ENCODE data around the gene HEBP1.

The HEBP1 gene

DNA sequence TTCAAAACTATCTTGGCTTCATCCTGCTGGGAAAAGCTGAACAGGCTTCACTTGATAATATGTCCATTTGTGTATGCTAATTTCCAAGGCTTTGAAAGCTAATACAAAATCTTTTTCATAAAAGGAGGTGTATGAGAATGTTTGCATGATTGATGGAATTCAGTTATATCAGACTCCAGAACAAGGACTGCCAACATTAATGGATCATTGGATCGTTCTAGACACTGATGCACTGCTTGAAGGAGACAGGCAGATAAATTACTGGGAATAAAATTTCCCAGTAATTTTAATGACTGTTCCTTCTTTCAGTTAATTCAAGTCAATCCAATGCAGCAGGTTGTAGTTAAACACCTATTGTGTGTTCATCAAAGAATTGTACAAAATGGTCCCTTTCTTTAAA lies 48.6 kb downstream of the HEBP1 start:
- DNase-seq (ENCODE audit: low spot score), result no peak

DNA sequence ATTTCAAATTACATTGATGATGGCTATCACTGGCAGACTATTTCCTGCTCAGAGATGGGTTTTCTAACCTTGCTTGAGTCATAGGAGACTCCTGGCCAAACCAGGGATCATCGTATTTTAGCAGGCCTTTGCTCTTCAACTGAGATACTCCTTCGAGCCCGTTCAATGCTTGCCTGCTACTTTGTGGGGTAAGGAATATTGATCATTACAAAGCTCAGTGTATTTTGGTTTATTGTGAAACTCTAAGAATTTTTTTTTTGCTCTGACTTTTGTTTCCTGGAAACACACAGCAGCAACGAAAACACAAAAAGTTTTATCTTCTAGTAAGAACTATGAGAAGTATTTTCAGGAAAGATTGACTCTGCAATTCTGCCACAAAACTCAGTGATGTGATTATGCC lies 52.2 kb downstream of the HEBP1 start:
- DNase-seq (ENCODE audit: low spot score), result no peak

DNA sequence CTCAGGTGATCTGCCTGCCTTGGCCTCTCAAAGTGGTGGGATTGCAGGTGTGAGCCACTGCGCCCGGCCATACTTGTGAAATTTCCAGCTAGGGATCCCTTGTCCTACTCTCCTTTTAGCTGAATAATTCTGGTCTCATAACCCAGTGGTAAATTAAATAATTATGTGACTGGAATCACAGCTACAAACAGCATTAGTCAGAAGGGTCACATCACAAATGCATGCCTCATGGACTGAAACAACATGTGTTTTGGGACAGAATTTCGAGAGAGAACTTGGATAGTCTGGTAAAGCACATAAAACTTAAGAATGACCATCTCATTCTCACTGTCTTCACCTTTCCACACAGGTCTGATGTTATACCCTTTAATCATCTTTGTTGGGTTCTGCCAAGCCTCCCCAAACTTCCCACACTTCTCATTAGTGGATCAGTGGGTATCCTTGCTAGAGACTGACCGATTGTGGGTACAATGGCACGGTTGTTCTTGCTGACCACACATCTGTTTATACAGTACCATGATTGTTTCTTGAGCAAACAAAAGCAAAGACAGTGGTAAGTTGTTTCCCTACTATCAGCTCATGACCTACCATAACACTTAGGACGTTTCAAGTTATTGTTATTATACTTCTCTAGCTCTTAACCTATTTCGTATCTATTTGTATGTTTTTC lies 53.2 kb downstream of the HEBP1 start:
- peak; percentile 44 for DNase-seq (ENCODE audit: low spot score)

DNA sequence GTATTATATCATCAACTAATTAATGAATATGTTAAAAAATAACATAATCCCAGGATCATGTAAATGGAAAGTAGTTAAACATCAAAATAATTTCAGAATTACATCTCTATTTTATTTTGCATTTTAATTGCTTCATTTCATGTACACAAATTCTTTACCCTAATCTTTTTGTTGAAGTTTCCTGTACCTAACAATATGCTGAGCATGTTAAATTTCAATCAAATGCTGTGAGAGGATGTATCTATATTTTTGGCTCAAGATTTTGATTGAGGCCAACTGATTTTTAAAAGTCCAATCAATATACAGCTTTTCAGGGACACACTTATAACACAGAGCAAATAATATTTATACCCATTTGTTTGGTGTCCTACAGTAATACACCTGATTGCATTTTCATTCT lies 54.5 kb downstream of the HEBP1 start:
- no peak for DNase-seq (ENCODE audit: low spot score)

DNA sequence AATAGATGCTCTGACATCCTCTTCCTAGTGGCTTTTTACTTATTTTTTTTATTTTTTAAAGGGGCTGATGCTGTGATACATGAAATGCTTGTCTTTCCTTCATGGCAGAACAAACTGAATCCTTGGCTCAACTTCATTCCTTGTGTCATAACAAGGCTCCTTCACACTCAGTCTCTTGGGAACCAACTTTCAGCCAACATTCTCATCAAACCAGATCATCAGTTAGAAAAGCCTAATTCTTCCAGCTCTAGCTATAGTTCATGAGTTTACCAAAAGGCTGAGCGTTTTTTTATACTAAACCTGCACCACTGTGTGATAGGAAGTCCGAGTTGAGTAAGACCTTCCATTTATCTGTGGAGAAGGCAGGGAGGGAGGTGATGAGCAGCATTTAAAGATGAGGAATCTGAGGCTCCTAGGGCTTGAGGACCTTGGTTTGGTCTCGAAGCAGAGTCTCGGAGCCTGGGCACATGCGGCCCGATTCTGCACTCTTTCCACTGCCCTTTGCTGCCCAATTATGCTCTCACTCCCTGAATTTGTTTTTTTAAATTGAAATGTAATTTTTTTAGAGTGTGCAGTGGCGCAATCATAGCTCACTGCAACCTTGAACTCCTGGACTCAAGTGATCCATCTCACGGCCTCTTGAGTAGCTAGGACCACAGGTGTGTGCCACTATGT lies 56.3 kb downstream of the HEBP1 start:
- DNase-seq (ENCODE audit: low spot score), result no peak

DNA sequence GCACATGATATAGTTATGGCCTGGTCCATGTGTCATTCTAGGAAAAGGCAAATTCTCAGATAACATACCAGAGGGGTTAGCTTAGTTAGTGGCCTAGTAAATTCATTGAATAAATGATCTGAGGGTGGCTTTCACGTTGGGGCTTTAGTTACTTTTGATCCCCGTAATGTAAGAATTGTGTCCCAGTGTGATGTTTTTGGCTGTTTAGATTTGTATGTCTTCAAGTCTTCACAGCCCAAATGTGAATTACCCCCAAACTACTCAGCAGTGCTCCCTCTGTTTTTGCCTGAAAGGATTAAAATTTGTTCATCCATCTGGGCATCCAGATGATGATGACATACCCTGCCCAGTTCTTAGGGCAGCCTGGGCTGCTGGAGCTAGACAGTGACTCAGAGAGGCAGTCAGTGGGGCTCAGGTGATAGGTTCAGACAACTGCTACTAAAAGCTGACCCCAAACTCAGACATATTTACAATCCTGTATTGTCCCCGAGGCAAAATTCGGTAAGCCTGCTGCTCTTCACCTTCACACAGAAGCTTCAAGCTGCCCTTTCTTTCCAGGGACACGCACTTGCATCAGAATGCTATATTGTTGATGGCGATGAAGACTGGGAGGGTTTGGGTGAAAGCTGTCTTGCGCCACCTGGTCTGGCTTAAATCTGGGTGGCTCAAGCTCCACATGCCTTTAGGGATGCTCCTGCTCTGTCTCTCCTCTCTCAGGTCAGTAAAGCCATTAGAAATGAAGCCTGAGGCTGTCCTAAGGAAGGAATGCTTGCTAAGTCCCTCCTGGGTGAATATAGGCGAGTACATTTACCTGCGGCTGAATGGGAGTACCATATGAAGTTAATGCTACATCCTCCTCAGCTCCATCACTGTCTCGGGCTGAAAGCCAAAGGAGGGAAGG lies 58.4 kb downstream of the HEBP1 start:
- DNase-seq (ENCODE audit: low spot score), result no peak

DNA sequence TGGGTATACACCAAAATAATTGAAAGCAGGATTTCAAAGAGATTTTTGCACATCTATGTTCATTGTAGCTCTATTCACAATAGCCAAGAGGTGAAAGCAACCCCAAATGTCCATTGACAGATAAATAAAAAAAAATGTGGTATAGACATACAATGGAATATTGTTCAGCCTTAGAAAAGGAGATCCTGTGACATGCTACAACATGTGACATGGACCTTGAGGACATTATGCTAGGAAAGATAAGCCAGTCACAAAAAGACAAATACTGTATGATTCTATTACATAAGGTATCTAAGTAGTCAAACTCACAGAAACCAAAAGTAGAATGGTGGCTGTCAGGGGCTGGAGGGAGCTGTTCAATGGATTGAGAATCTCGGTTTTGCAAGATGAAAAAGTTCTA lies 60.2 kb downstream of the HEBP1 start:
- DNase-seq (ENCODE audit: low spot score), result no peak

DNA sequence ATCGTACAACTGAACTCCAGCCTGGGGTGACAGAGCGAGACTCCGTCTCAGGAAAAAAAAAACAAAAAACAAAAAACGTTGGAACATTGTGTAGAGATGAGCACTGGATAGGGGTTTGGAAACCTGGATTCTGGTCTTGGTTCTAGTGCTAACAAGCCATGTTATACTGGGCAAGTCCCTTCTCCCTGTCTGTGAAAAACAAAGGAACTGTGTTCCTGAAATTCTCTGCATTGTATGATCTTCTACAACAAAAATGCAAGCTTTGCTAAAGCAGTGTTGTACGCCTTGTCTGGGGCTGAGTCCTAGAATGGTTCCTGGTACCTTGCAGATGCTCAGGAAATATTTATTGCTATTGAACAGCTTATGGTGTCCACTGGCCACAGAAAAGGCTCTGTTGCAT lies 61.5 kb downstream of the HEBP1 start:
- no peak for DNase-seq (ENCODE audit: low spot score)

DNA sequence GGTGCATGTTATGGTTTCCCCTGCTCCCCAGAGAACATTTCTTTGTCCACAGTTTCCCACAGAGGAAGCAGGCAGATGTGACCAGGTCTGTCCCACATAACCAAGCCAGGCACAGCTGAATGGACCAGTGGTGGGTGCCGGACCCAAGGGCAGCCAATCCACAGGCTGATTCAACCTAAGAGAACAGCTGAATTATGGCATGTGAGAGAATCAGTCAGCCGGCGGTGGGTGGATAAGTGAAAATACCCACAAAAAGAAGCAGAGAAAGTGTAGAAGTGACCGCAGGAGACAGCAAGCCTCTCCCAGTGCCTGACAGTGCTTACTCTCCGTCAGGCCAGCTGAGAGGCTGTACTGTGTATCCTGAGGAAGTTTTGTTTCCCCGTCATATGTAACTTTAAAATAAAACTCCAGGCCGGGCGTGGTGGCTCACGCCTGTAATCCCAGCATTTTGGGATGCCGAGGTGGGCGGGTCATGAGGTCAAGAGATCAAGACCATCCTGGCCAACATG lies 63.0 kb downstream of the HEBP1 start:
- DNase-seq (ENCODE audit: low spot score), result no peak

DNA sequence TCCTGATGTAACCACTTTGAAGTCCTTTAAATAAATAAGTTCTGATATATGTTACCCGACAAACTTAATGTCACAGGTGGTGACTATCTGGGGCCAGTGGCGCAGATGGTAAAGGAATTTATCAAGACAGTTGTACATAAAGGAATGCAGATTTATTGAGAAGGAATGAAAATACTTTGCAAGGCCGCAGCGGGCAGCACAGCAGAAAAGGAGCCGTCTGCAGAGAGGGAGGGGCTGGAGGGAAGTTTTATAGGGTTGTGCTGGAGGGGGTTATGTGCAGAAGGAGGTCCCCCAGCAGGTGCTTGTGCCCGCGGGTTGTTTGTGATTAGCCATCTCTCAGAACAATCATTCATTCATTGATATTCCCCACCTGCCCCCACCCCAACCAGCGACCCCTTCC lies 65.5 kb downstream of the HEBP1 start:
- DNase-seq (ENCODE audit: low spot score), result no peak

DNA sequence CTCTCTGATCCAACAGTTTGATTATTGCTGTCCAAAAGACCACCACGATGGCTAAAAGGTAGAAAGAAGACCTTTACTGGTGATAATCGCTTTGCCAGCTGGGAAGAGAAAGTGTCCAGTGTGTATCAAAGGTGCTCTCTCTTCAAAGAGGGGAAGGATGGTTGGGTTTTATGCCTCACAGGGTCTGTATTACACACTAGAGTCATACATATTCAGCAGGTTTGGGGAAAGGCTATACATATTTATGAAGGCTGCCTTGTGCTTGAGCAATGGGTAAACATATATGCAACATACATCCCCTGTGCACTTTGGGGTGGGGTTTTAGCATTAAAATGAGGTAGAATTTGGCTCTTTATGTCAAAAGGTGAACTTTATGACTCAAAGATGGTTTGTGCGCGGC lies 66.3 kb downstream of the HEBP1 start:
- DNase-seq (ENCODE audit: low spot score), result no peak

DNA sequence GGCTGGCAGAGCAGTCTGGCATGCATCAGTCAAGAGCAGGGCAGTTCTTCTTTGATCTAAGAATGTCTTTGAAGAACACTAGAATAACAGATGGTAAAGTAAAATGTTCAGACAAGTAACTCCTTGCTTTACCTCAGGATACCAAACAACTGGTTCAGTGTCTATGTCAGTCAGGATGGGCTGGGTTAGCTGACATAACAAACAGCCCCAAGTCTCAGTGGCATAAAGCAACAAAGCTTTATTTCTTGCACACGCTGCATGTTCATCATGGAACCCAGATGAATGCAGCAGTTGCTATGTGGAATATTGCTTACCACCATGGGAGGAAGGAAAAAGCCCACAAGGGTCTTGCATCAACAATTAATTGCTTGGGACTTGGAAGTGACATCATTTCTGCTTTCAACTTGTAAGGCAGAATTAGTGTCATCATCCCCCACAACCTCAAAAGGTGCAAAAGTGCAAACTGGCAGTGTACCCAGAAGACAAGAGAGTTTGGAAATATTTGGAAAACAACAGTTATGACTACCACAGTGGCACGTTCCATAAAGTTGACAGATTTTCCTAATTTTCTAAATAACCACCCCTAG lies 69.3 kb downstream of the HEBP1 start:
- DNase-seq (ENCODE audit: low spot score), result no peak

DNA sequence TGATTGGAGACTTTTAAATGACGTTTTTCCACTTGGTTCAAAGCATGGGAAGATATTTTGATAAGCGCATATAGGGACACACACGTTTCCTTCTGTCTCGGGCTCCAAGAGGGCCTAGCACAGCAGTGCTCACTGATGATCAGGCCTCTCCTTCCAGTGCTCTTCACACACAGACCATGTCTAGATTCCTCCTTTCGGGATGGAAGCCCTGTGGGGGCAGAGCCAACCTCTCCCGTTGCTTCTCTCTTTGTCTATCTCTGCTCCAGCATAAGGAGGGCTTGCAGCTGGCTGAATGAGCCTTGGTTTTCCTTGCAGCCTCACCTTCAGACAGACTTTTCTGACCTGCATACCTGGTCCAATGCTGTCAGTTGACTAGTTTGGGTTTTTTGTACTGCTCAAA lies 70.4 kb downstream of the HEBP1 start:
- DNase-seq (ENCODE audit: low spot score), result no peak

DNA sequence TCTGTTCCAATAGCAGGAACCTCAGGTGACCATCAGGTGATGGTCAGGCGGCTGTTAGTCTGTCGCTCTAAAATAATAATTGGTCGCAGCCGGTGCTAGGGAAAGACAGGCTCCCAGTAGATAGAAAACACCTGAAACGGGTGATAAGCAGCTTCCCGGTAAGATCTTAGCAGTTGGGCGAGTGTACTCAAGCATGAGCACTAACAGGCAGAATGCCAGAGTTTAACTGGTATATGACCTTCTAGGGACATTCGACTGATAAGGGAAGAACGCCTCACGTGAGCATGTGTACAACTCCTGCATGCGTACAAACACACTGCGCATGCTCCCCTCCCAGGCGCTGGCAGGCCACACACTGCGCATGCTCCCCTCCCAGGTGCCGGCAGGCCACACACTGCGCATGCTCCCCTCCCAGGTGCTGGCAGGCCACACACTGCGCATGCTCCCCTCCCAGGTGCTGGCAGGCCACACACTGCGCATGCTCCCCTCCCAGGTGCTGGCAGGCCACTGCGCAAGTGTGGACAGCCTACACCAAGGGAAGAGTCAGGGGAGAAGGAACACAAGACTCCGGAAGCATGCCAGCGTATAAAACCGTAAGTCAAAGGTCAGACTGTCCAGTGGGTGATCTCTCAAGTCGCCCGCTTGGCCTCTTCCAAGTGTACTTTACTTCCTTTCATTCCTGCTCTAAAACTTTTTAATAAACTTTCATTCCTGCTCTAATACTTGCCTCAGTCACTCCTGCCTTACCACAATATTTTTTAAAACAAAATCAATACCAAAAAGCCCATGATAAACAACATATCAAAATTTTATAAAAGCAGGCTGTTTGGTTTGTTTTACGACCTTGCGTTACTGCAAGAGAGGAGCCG lies 72.6 kb downstream of the HEBP1 start:
- peak; percentile 72 for DNase-seq (ENCODE audit: low spot score)

DNA sequence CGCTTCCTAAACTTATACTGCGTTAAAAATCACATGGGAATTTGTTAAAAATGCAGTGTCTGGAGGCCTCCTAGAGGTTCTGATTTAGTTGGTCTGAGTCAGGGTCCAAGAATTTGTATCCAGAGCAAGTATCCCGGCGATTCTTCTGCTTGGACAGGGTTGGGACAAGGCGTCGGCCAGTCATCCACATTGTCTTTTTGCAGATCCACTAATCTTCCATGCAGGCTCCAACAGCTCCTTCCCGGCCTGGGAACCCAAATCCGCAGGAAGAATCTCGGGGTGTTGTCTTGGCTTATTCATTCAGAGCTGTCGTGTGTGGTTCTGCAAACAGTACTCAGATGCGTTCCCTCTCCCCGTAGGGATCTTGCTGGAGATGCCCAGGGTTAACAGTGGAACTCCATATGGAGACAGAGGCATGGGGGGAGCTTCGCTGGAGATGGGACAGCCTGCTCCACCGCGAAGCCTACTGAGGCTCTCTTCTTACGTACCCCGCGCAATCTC lies 73.4 kb downstream of the HEBP1 start:
- DNase-seq (ENCODE audit: low spot score), result no peak

DNA sequence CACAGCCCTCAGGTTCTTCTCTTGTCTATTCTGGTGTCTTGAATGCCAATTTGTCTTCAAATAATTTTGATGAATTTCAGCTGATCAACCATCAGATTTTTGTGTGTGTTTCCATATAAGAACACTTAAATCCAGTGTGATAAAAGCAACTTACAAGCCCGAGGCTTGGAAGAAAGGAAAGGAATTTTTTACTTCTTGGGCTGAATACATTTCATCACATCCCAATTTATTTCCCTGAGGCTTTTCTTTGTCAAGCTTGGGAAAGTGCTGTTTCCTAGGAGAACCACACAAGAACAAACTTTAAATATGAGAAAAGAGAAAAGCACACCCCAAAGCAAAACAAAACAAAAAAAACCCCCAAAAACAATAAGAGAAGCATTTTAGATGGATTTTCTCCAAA lies 74.7 kb downstream of the HEBP1 start:
- DNase-seq (ENCODE audit: low spot score), result no peak
